MCF 10A (cell line): Measurements from ENCODE around the gene CACNA1C. TPM values are rescaled to one million over a fixed set of nuclear protein-coding genes. Genes with fewer than 3 reads are reported as not detected.

Experiments
- BruUV-seq: library from RNA; stranded (reverse); fragments of 400-500 nt; replicated peaks from 2 replicates; lab custom pipeline; 2021; lab: Mats Ljungman, UMichigan
- CTCF ChIA-PET: fragments of 300-600 bp; sonication (Branson Sonifier 250); formaldehyde crosslinking; extraction: SDS; loops from one replicate; lab custom pipeline; 2021; ENCODE audit warnings: antibody characterized with exemption, inconsistent platforms; lab: Yijun Ruan, JAX
- POLR2A ChIA-PET: fragments of 300-600, 350-650 bp; sonication (Branson Sonifier 250); formaldehyde crosslinking; extraction: SDS; loops from one replicate; lab custom pipeline; 2020; ENCODE audit warnings: antibody characterized with exemption, inconsistent platforms; lab: Yijun Ruan, JAX
- DNase-seq: peaks from one replicate; pipeline ENCODE4 v3.0.0-alpha.2; 2018; ENCODE audit not compliant: unreplicated experiment
- H3K27ac Mint-ChIP-seq: one replicate; pipeline ENCODE4 v1.8.0; 2022; ENCODE audit warnings: mild to moderate bottlenecking, low read depth, mixed read lengths; ENCODE audit not compliant: unreplicated experiment
- H3K27me3 Mint-ChIP-seq: one replicate; pipeline ENCODE4 v1.8.0; 2022; ENCODE audit warnings: mixed read lengths; ENCODE audit not compliant: insufficient read depth, unreplicated experiment
- H3K36me3 Mint-ChIP-seq: one replicate; pipeline ENCODE4 v1.8.0; 2022; ENCODE audit warnings: mild to moderate bottlenecking, moderate library complexity, mixed read lengths; ENCODE audit not compliant: insufficient read depth, unreplicated experiment
- H3K4me1 Mint-ChIP-seq: one replicate; pipeline ENCODE4 v1.8.0; 2022; ENCODE audit warnings: mixed read lengths; ENCODE audit not compliant: insufficient read depth, unreplicated experiment
- H3K4me3 Mint-ChIP-seq: one replicate; pipeline ENCODE4 v1.8.0; 2022; ENCODE audit warnings: mild to moderate bottlenecking, moderate library complexity, mixed read lengths; ENCODE audit not compliant: unreplicated experiment
- H3K9me3 Mint-ChIP-seq: one replicate; pipeline ENCODE4 v1.8.0; 2022; ENCODE audit warnings: mixed read lengths; ENCODE audit not compliant: unreplicated experiment
- intact Hi-C: fragments of 100-400 bp; cut with micrococcal nuclease; formaldehyde crosslinking; loops from 2 replicates; pipeline ENCODE4 v1.14.1; 2022
- total RNA-seq: library from RNA; stranded (reverse); gene quantifications from 2 replicates; pipeline ENCODE4 v1.2.3, GENCODE V29; 2022
- TF ChIP-seq, protein P1 (sequence below): fragments of 200-600 bp; IDR thresholded peaks from one replicate; pipeline ENCODE4 v1.8.0; 2022; ENCODE audit warnings: antibody characterized with exemption, mild to moderate bottlenecking; ENCODE audit not compliant: unreplicated experiment

CACNA1C gene
- total RNA-seq, 1 experiment from 2014 or later = not detected

DNA sequence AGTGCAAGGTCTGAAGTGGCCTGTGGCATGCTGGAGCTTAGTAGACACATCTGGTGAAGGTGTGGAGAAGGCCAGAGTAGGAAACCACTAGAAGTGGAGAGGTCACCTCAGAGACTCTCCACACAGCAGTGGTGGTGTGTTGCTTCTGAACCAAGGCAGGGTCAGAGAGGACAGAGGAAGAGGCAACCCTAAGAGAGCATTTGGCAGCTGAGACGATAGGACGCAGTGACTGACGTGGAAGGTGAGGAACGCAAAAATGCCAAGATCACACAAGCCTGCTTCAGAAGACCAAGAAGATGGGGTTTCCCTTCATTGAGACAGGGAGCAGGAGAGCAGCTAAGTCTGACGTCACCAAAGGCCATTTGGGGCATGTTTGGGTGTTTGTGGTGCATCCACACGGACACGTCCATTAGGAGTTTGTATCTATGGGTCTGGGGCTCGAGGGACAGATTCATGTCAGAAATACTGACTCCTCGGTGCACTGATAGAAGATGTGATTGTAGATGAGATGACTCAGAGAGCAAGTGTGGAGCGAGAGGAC, 338.1 kb downstream of the CACNA1C start:
- POLR2A ChIA-PET = no interaction called here
- no peak overlapping the region for H3K4me3 Mint-ChIP-seq
- DNase-seq = no peak
- no peaks in the 10 kb centered on the region for H3K36me3 Mint-ChIP-seq
- H3K27me3 Mint-ChIP-seq = peaks cover 17% of the 10 kb centered on the region
- CTCF ChIA-PET = interaction anchor here (1.3 kb wide), 1 partner anchor 85 kb away, joined by 3 read pairs; no protein-coding TSS in a partner anchor
- peaks cover 12% of the 10 kb centered on the region for H3K4me1 Mint-ChIP-seq
- H3K27ac Mint-ChIP-seq = no peak overlapping the region
- H3K9me3 Mint-ChIP-seq = no peaks in the 10 kb centered on the region
- intact Hi-C loops = loop anchor here (10.0 kb wide), 1 partner anchor 194 kb away; no protein-coding TSS in a partner anchor
- no TSS peak for BruUV-seq
- TF ChIP-seq, protein P1, sequence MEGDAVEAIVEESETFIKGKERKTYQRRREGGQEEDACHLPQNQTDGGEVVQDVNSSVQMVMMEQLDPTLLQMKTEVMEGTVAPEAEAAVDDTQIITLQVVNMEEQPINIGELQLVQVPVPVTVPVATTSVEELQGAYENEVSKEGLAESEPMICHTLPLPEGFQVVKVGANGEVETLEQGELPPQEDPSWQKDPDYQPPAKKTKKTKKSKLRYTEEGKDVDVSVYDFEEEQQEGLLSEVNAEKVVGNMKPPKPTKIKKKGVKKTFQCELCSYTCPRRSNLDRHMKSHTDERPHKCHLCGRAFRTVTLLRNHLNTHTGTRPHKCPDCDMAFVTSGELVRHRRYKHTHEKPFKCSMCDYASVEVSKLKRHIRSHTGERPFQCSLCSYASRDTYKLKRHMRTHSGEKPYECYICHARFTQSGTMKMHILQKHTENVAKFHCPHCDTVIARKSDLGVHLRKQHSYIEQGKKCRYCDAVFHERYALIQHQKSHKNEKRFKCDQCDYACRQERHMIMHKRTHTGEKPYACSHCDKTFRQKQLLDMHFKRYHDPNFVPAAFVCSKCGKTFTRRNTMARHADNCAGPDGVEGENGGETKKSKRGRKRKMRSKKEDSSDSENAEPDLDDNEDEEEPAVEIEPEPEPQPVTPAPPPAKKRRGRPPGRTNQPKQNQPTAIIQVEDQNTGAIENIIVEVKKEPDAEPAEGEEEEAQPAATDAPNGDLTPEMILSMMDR = no peak

DNA sequence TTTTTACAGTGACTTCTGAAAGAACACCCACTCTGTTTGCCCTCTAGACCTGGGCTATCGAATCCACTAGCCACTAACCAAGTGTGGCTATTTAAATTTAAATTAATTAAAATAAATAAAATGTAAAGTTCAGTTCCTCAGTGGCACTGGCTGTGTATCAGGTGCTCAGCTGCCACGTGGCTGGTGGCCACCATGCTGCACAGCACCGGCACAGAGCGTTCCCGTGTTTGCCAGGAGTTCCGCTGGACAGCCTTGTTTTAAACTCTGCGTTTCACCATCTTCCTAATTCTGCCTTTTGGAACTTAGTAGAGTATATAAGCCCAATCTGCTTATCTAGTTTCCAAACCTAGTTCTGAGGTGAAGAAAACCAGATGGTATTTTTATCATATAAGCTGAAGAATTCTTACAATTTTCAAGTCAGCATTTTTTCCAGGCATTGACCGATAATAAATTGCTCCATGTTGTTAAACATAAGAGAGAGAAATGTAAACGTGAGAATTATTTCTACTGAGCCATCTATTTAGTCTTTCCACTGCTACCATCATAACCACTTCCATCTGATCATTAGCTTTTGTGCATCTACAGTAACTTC, 339.0 kb downstream of the CACNA1C start:
- TF ChIP-seq, protein P1 = no peak
- H3K4me1 Mint-ChIP-seq = peaks cover 12% of the 10 kb centered on the region
- ChIA-PET POLR2A (interaction anchor here (1.3 kb wide), 1 partner anchor 9 kb away, joined by 3 read pairs; no protein-coding TSS in a partner anchor), CTCF (interaction anchor here (0.6 to 1.1 kb wide), 3 partner anchors 9 to 64 kb away, joined by 3 read pairs; no protein-coding TSS in a partner anchor)
- intact Hi-C loops = loop anchor here (10.0 kb wide), 1 partner anchor 193 kb away; no protein-coding TSS in a partner anchor
- no peak for DNase-seq
- H3K4me3 Mint-ChIP-seq = no peak overlapping the region
- no peaks in the 10 kb centered on the region for H3K36me3 Mint-ChIP-seq
- H3K27ac Mint-ChIP-seq = no peak overlapping the region
- BruUV-seq = no TSS peak
- H3K27me3 Mint-ChIP-seq = peaks cover 17% of the 10 kb centered on the region
- H3K9me3 Mint-ChIP-seq = no peaks in the 10 kb centered on the region

DNA sequence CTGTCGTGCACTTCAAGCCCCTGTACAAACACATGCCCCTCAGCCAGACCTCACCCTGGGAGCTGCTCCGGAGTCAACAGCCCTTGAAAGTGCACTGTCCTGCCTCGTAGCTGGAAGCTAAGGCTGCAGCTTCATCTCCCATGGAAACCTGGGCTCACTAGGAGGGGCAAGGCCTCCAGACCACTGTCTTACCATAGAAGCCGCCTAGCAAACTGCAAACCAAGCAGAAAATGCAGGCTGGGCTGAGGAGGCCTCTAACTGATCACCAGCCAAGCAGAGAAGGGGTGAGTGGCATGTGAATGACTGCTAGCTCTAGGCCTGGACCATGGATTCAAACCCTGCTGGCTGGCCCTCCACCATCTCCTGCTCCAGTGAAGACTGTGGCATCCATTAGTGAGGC, 340.2 kb downstream of the CACNA1C start:
- Mint-ChIP-seq H3K4me1 (peaks cover 24% of the 10 kb centered on the region), H3K4me3 (no peak overlapping the region), H3K9me3 (no peaks in the 10 kb centered on the region), H3K36me3 (no peaks in the 10 kb centered on the region), H3K27me3 (peaks cover 17% of the 10 kb centered on the region), H3K27ac (no peak overlapping the region)
- no peak for DNase-seq
- ChIA-PET CTCF (interaction anchor here (0.6 to 1.1 kb wide), 3 partner anchors 10 to 381 kb away, joined by 3 read pairs; no protein-coding TSS in a partner anchor), POLR2A (no interaction called here)
- BruUV-seq = no TSS peak
- TF ChIP-seq, protein P1 = no peak
- intact Hi-C loops = loop anchor here (10.0 kb wide), 1 partner anchor 192 kb away; no protein-coding TSS in a partner anchor

DNA sequence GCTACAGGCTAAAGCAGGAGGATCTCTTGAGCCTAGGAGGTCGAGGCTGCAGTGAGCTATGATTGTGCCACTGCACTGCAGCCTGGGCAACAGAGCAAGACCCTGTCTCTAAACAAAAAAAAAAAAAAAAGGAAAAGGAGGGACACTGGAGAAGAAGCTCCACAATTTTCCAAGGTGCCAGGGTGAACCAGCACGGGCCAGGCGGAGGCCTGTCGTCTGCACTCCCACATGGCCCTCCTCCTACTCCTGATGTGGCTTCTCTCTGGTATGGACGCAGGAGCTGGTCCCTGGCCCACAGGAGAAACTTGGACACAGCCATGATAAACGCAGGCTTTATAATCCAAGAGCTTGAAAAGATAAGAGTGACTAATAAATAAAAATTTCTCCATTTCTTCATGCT, 341.2 kb downstream of the CACNA1C start:
- Mint-ChIP-seq H3K9me3 (no peaks in the 10 kb centered on the region), H3K4me1 (peaks cover 27% of the 10 kb centered on the region), H3K27ac (no peak overlapping the region), H3K4me3 (no peak overlapping the region), H3K36me3 (no peaks in the 10 kb centered on the region), H3K27me3 (peaks cover 17% of the 10 kb centered on the region)
- POLR2A ChIA-PET = no interaction called here
- CTCF ChIA-PET = interaction anchor here (0.7 to 1.8 kb wide), 5 partner anchors 9 to 145 kb away, joined by 3 to 6 read pairs (median 4); no protein-coding TSS in a partner anchor
- TF ChIP-seq, protein P1 = no peak
- no TSS peak for BruUV-seq
- DNase-seq = no peak
- intact Hi-C loops = loop anchor here (10.0 kb wide), 1 partner anchor 191 kb away; no protein-coding TSS in a partner anchor
